ENCODE results near the gene VDR.
A peak's percentile ranks its signal among the peaks of the same experiment; 100 is the strongest.
"Not testable (repeated sequence)": the region's sequence is repeated elsewhere in the genome, so short reads cannot be mapped to it uniquely, and the experiment has no call there.

VDR gene

DNA sequence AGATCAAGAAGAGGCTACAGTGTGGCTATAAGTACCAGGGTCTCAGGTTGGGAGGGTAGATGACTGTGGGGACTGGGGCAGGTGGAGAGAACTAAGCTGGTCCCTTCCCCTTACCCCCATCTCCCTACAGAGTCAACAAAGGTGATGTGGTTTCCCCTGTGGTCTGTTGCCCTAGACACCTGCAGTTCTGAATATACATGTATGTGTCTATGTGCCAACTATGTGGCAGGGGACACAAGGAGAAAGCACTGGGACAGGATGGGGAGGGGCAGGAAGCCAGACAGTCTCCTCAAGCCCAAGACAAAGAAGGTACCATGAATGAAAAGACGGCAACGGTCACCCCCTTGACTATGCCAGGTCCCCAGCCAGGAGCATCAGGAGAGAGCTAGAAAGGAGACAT lies 80.6 kb downstream of the VDR start:
- DNase-seq: no peak

DNA sequence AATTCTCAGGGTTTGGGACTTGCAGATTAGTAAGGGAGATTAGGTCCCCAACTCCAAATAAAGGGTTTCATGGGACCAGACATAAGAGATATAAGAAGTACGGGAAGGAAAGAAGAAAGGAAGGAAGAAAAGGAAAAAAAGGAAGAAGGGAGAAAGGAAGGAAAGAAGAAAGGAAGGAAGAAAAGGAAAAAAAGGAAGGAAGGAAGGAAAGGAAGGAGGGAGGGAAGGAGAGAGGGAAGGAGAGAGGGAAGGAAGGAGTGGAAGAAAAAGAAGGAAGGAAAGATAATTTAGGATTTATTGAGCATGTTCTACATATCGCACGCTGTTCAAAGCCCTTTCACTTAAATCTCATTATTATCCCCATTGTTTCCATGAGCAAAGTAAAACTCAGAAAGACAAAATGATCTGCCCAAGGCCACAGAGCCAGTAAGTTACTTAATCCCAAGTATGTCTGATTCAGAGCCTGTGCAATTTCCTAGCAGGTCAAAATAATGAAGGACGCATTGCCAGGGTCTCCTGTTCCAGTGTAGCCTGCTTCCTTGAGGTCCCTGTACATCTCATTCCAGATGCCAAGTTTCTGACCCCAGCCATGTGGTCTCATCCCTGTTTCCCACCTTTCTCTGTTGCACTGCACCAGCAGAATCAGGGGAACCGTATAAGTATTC lies 81.2 kb downstream of the VDR start:
- no peak for DNase-seq

DNA sequence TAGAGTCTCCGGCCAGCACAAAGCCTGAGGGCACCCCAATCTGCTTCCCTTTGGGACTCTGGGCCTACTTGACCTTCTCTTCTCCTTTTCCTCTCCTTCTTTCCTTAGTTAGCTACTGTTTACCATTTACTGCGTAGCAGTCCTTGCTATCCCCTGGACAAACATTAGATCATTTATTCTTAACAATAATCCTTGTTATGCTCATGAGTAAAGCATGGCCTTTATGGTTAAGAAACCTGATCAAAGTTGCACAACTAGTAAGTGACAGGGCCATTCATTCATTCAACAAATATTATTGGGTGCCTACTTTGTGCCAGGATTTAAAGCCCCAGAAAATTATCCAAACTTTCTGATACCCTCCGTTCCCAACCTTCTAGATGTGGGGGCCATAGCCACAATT lies 81.9 kb downstream of the VDR start:
- no peak for DNase-seq

DNA sequence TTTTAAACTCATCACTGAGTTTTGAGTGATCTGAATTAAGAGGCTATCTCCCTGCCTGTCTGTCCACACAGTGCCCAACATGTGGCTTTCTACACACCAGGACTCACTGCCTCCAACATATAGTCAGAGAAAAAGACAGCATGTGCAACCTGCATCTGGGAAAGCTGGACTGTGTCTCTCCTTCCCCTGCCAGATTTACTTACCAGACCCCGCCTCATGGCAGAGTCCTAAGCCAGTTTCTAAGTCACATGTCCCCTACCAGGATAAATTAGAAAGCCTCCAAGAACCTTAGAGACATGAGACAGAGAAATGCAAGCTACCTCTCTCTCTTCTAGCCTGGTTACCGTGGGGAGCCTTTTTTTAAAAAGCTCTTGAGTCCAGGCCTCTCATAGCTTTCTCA lies 82.4 kb downstream of the VDR start:
- DNase-seq: no peak

DNA sequence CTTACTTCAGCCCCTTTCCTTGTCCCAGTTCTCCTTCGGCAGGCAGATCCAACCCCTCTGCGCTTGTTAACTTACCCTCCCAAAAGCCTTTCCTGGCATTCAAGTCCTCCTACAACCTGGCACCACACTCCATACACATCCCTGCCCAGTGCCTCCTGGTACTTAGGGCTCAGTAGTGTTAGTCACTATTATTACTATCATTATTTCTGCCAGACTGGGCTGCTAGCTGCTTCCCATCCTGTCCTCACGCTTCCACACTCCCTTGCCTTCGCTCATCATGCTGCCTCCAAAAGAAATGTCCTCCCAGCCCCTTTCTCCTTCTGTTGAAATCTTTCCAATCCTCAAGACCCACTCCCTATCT lies 83.5 kb downstream of the VDR start:
- no peak for DNase-seq

DNA sequence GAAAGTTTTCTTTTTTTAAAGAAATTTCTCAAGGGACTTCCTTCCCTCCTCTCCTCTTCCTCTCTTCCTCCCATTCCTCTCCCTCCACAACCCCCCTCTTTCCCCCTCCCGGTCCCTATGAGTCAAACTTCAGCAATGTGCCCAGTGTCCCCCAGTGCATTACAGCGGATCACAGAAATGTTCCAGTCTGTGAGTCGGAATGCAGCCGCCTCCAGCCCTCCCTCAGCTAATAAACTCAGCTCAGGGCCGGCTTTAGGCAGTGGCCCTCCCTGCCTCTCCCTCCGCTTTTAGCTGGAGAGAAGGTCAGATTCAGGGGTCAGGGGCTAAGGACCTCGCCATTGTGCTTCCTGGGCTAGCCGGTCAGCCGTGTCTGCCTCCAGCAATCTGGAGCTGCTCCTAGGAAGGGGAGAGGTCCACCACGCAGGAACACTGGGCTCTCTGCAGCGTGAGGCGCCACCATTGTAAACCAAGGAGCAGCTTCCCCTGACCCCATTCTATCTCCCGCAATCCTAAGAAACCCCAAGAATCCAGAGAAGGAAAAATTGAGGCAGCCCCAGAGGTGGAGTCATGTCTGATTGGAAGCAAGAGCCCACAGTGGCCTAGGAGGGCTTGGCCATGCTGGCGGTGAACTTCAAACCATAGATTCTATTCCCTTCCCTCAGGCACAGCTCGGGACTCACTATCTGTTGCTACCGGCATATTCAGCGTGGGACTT lies 84.0 kb downstream of the VDR start:
- no peak for DNase-seq

DNA sequence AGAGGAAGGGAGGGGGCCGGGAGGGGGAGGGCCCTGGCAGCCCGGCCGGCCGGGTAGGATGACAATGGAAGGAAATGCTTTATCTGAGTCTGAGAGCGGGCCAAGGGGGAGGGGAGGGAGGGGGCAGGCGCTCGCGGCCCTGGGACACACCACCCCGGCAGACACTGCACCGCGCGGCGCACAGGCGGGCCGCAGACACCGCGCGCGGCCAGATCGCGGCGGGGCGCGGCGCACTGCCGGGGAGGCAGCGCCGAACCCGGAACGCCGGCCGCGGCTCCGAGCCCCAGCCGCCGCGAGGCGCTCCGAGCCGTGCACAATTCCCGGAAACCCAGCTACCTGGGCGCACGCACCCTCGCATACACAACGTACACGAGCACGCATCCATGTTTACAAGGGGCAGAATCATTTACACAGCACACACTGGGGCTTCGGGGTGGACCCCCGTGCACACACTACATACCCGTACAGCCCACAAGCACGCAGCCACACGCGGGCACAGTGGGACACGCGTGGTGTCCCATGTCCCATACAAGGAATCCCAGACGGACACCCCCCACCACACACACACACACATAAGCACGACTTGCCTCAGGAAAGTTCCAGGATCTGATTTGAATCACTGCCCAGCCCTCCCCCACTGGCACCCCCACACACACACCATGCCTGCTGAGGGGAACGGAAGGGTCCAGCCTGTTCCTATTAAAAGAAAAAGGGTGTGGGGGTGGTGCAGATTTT lies 84.7 kb downstream of the VDR start, which contains the start of gene HDAC7:
HDAC7 (minus strand) TSS at position 8 of the 735 bp plus-strand sequence. CDS start 118 bp downstream, outside the sequence.
- peak; percentile 85 for DNase-seq

DNA sequence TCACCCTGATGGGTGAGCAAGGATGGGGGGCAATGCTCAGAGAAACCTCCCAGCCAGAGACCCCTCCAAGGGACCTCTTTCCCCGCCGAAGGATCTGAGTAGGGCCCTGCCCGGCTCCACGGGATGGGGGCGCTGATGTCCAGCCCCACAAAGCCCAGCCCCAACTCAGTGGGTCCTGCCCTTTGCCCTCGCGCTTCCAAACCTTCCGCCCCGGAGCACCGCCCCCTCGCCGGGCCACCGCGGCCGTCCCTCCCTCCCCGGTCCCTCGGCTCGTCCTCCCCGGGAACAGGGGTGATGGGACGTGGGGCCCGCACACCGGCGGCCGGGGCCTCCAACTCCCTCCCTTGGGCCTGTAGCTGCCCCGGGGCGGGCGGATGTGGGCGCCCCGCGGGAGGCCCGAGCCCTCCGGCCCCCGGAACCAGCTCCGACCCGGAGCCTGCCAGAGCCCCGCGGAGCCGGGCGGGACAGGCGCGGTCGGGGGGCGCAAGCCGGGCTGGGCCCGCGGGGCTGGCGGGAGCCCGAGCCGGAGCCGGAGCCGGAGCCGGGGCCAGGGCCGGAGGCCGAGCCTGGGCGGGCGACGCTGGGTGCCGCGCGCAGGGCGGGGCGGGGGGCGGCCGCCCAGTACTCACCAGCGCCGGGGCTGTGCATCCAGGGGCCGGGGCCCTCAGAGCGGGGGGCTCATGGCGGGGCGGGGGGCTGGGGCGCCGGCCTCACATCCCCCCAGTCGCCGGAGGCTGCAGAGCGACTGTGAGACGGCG lies 85.5 kb downstream of the VDR start:
- DNase-seq: peak; percentile 66

DNA sequence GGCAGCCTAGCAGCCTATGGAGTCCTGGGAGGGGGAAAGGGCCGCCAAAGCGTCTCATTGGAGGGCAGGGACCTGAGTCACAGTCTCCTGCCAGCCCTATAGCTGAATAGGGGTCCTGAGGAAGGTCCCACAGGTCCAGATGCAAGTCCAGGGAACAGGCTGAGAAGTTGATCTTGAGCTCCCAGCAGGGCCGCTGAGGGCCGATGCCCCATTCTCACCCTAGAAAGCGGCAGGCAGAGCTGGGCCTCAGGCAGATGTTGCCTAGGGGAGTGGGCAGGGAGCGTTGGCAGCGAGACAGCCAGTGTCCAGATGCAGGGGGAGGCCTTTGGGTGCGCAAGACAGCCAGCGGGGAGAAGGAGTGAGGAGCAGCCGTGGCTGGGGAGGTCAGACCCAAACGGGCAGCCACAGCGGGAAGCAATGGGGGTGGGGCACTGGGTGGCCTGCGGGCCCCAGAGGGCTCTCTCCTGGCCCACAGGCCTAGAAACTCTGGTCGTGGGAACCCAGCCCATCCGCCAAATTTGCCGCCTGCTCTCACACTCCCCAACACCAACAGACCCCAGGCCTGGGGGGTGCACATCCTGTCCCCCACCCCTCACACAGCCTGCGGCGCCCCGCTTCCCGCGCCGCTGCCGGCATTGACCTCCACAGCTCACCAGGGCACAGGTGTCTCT lies 86.2 kb downstream of the VDR start:
- DNase-seq: peak; percentile 45

DNA sequence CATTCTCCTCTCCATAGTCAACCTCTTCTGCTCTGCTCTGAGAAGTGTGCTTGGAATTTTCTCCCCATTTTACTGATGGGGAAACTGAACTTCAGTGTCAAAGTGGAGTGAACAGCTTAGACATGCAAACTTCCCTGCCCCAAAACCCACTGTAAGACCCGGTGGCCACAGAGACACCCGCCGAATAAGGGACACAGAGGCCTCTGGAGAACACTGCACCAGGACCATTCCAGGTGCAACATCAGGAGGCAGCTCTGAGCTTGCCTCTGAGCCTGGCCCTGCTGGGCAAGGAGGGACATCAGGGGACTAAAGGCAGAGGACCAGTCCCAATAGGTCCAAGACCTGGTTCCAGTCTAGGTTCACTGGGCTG lies 86.8 kb downstream of the VDR start:
- DNase-seq: no peak

DNA sequence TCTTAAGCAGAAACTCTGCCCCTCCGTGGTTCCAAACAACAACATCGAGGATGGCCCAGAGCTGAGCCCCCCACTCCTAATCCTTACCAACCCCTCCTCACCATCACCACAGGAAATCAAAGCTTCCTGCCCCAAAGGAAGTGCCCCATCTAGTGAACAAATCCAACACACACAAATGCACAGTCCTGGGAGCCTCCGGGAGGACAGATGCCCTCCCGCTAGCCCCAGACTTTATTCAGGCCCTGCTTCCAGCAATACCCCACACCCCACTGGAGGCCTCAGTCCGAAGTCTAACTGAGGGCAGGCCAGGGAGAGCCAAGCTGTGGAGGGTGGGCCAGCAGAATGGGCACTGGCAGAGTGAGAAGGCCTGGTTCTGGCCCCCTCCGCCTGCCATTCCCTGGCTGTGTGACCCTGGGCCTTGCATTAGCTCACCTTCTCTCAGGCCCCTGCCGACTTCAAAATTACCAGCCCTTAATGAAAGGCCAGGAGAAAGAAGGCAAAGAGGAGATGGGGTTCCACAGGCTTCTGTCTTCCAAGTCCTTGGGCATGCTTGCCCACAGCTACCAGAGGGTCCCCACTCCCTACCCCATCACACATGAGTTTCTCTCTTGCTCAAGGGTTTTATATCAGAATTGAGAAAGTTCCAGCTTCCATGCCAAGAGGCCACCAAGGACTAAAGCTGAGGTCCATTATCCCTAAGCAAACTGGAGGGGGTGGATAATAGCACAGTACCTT lies 87.4 kb downstream of the VDR start:
- peak; percentile 54 for DNase-seq

DNA sequence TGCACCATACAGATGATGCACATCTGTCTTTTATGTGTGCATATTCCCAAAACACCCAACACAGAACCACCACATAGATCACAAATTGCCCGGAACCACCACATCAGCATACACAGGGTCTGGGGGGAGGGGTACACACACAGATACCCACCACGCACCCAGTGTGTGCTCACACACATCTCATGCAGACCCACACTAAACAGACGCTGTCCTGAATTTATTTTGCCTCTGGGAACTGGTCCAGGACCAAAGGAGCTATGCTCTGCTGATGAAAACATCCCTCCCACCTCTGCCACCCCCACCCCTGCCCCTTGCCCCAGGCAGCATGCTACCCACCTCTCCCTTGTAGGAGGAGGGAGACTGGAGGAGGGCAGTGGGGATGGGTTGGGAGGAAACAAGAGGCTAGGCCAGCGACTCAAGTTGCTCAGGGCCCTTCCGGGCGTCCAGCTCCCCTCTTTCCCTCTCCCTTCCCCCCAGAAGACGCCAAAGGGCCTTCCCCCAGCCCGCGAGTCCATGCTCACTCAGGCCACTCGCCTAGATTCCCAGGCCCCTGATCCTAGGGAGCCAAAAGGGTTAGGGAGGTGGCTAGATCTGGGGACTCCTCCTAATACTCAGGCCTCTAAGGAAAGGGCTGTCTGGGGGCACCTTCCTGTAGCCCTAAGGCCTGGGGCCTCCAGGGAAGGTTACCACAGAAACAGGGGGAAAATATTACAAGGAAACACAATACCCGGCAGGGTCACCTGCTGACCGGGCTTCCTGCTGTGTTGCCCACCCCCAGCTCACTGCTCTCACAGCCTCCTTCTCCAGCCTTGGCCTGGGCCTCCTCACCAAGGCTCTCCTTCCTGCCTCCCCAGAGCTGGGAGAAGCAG lies 88.2 kb downstream of the VDR start:
- no peak for DNase-seq

DNA sequence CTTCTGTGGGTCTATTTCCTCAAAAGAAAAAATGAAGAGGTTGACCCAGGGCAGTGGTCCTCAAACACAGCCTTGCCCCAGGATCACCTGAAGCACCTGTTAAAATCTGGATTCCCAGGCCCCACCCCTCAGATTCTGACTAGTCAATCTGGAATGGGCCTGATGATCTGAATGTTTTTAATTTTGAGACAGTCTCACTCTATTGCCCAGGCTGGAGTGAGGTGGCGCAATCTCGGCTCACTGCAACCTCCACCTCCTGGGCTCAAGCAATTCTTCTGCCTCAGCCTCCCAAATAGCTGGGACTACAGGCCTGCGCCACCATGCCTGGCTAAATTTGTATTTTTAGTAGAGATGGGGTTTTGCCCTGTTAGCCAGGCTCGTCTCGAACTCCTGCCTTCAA lies 89.3 kb downstream of the VDR start:
- not testable (repeated sequence) for DNase-seq

DNA sequence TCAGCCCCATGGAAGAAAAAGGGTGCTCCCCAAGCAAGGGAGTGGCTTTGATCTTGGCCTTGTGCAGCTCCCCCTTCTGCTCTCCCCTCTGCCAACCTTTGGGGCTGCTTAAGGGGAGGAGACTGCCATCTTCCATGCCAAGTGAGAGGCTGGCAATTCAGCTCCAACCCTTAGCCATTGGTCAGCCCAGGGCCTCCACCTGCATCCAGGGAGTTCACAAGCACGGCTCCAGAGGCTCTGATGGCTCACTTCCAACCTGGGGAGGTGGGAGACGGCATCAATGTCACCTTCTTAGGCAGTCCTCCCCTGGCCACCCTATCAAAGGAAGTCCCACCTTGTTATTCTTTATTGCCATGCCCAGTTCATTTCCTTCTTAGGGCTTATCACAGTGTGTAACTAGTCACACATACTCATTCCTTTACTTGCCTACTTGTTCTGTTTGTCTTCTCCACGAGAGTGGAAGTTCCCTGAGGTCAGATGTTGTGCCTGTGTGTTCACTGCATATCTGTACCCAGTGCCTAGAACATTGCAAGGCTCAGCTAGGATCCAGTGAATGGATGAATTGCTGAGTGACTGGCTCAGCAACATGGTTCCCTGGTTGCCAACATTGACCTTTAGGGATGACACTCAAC lies 90.1 kb downstream of the VDR start:
- peak; percentile 74 for DNase-seq

DNA sequence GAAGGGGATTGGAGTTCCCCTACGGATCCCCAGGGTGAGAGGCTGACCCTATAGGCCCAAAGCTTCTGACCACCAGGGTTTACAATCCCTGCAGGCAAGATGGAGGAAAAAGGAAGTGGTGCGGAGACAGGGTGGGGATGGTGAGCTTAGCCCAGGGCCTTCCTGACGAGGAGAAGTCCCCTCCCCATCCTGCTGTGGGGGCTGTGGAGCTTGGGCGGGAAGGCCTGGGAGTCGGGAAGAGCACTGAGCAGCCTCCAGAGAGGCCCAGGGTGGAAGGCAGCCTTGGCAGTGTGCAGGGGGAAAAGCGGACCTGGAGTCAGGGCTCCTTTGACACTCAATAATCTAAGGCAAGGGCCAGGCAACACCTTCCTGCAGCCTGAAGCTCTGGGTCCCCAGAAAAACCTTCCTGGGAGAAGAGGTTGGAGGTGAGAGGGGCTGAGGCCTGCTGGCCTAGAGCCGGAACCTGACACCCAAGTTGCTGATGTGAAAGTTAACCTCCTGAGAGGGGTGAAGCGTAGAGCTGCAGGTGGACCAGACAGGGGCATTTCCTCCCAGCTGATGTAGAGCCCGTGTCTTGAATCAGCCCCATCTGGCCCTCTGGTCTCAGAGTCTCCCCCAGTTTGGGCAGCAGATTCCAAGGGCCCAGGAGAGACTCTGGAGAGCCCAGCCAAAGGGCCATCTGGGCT lies 91.1 kb downstream of the VDR start:
- DNase-seq: peak; percentile 56

DNA sequence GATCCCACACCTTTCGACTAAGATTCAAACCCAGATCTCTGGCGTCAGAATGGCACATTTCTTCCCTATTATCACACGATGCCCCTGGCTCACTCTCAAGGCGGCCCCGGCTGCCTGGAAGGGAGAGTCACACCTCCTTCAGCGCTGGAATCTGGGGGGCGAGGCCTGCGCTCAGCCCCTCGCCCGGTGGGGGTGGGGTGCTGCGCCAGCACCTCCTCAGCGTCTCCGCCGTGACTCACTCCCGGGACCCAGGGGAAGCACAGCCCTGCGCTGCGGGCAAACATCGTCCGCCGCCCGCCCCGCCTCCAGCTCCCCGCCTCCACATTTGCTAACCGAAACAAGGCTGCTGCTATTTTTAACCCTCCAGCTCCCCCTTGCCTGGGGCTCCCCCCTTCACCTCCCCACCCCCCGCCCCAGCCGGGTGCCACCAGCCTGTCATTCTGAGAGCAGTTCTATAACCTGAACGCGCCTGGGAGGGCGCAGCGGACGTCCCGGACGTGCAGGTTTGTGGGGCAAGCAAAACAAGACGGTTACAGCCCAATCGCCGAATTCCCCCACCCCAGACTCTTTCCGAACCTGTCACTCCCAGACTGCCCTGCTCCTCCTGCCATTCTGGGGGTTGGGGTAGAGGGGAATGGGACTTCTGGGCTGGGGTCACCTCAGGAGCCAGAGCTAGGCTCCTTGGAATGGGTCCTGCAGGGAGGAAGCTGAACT lies 91.8 kb downstream of the VDR start:
- peak; percentile 97 for DNase-seq

DNA sequence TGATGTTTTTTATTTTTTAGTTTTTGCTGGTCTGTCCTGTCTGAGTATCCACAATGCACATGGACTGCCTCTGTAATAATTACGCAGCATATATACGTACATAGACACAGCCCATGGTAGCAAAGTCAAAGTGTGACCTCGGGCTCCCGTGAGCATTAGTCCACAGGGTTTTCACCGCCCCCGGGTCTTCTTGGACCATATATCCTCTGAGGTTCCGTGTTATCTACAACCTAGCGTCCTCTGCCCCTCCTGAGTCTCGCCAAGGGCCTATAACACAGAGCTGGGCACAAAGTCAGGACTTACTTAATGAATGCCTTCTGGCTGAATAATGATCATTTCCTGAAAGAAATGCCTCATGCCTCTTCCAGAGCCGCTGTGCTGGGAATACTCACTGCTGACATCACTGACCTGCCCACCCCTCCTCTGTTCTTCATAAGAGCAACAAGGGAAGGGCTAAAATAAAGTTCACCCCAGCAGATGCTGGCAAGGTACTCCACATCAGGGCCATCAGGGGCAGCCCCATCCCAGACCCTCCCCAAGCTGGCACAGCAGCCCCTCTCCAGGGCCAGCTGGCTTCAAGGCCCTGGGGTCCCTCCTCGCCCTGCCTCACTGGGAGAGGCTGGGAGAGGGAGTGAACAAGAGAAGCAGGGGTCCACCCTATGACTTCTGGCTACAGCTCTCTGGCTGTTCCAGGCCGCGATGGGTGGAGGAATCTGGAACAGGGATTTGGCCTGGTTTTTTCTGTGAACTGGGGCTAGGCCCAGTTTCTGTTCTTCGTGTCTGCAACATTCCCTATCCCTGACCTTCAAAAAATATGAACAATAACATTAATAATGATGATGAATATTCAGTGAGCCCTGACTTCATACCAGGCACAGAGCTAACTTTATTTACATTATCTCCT lies 93.0 kb downstream of the VDR start:
- no peak for DNase-seq

DNA sequence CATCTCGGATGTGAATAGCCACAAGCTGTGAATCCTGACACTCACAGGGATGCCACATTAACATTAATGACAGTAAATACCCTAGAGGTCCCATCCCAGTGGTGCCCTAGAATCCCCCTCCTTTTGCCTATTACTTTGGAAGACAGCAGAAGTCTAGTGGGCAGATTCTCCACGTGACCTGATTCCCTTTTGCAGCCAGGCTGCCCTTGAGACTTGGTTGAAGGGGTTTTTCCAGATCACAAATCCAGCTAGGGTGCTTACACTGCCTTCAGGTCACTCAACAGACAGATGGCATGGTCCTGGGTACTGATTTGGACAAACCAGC lies 93.8 kb downstream of the VDR start:
- no peak for DNase-seq

Data from activated CD4-positive, alpha-beta T cell treated with anti-CD3 and anti-CD28 coated beads, Interleukin-2, amount 50 U/mL, for 16 hours (primary cell).